WTC11 (cell line): ENCODE results near the gene KNOP1.

Source experiments
- AFF4 ChIP-seq: sonication (generic); formaldehyde crosslinking; IDR thresholded peaks from 2 replicates; pipeline ENCODE4 v1.8.1; 2023; ENCODE audit warnings: mild to moderate bottlenecking, missing genetic modification reagents, borderline replicate concordance
- CBFB ChIP-seq: sonication (generic); formaldehyde crosslinking; IDR thresholded peaks from 2 replicates; pipeline ENCODE4 v1.8.1; 2022; ENCODE audit warnings: mild to moderate bottlenecking, low read depth, missing genetic modification reagents
- CREB1 ChIP-seq: sonication (generic); formaldehyde crosslinking; IDR thresholded peaks from 2 replicates; pipeline ENCODE4 v1.8.0; 2023; ENCODE audit warnings: mild to moderate bottlenecking, missing genetic modification reagents
- CREM ChIP-seq: sonication (generic); formaldehyde crosslinking; IDR thresholded peaks from 2 replicates; pipeline ENCODE4 v1.8.1; 2022; ENCODE audit warnings: mild to moderate bottlenecking, missing genetic modification reagents, moderate library complexity
- JAZF1 ChIP-seq: fragments of 250-450 bp; sonication (Bioruptor Pico); IDR thresholded peaks from 2 replicates; pipeline ENCODE4 v1.9.0; 2021; ENCODE audit warnings: moderate library complexity, mild to moderate bottlenecking, inconsistent platforms
- MYBL2 ChIP-seq: sonication (generic); formaldehyde crosslinking; IDR thresholded peaks from 2 replicates; pipeline ENCODE4 v1.8.1; 2023; ENCODE audit warnings: mild to moderate bottlenecking, moderate library complexity, missing genetic modification reagents
- SP1 ChIP-seq: sonication (generic); formaldehyde crosslinking; conservative IDR thresholded peaks from 2 replicates; pipeline ENCODE4 v1.8.1; 2022; ENCODE audit warnings: missing genetic modification reagents
- TEAD1 ChIP-seq: sonication (generic); formaldehyde crosslinking; IDR thresholded peaks from 2 replicates; pipeline ENCODE4 v1.8.0; 2022; ENCODE audit warnings: mild to moderate bottlenecking, missing genetic modification reagents
- TEAD4 ChIP-seq: sonication (generic); formaldehyde crosslinking; IDR thresholded peaks from 2 replicates; pipeline ENCODE4 v1.8.0; 2022; ENCODE audit warnings: mild to moderate bottlenecking, missing genetic modification reagents
- ZNF121 ChIP-seq: sonication (generic); formaldehyde crosslinking; IDR thresholded peaks from 2 replicates; pipeline ENCODE4 v1.8.0; 2023; ENCODE audit warnings: missing genetic modification reagents
- TF ChIP-seq, protein P1 (sequence below): sonication (generic); formaldehyde crosslinking; IDR thresholded peaks from 2 replicates; pipeline ENCODE4 v1.8.1; 2022; ENCODE audit warnings: mild to moderate bottlenecking, missing genetic modification reagents, moderate library complexity, borderline replicate concordance
- TF ChIP-seq, protein P2 (sequence below): fragments of 200-600 bp; IDR thresholded peaks from 2 replicates; pipeline ENCODE4 v1.8.0; 2022; ENCODE audit warnings: antibody characterized with exemption
- TF ChIP-seq, protein P3 (sequence below): sonication (generic); formaldehyde crosslinking; IDR thresholded peaks from 2 replicates; pipeline ENCODE4 v1.8.0; 2022; ENCODE audit warnings: mild to moderate bottlenecking, missing genetic modification reagents

DNA sequence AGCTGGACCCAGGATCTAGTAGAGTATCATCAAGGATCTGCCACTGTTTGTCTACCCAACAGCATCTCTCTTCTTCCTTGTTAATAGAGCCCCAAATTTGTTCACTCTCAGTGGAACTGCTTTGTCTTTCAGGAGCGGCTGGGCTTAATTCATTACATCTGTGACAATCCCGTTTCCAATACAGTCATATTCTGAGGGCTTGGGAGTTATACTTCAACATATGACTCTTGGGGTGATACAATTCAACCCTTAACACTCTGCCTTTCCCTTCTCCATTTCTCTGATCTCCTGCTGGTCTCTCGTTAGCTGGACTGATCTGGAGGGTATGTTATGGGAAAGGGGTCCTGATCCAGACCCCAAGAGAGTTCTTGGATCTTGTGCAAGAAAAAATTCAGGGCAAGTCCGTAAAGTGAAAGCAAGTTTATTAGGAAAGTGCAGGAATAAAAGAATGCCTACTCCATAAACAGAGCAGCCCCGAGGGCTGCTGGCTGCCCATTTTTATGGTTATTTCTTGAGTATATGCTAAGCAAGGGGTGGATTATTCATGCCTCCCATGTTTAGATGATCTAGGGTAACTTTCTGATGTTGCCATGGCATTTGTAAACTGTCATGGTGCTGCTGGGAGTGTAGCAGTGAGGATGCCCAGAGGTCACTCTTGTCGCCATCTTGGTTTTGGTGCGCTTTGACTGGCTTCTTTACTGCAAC is 42.5 kb upstream of the KNOP1 start:
- TF ChIP-seq, protein P1, sequence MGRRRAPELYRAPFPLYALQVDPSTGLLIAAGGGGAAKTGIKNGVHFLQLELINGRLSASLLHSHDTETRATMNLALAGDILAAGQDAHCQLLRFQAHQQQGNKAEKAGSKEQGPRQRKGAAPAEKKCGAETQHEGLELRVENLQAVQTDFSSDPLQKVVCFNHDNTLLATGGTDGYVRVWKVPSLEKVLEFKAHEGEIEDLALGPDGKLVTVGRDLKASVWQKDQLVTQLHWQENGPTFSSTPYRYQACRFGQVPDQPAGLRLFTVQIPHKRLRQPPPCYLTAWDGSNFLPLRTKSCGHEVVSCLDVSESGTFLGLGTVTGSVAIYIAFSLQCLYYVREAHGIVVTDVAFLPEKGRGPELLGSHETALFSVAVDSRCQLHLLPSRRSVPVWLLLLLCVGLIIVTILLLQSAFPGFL: no peak
- TF ChIP-seq CREM (CRISPR knock-in tag) (no peak), ZNF121 (CRISPR knock-in tag) (no peak), CREB1 (CRISPR knock-in tag) (no peak), TEAD1 (CRISPR knock-in tag) (no peak), CBFB (CRISPR knock-in tag) (no peak), SP1 (CRISPR knock-in tag) (no peak), JAZF1 (no peak), AFF4 (CRISPR knock-in tag) (no peak), TEAD4 (CRISPR knock-in tag) (no peak), MYBL2 (CRISPR knock-in tag) (no peak)
- TF ChIP-seq, protein P2, sequence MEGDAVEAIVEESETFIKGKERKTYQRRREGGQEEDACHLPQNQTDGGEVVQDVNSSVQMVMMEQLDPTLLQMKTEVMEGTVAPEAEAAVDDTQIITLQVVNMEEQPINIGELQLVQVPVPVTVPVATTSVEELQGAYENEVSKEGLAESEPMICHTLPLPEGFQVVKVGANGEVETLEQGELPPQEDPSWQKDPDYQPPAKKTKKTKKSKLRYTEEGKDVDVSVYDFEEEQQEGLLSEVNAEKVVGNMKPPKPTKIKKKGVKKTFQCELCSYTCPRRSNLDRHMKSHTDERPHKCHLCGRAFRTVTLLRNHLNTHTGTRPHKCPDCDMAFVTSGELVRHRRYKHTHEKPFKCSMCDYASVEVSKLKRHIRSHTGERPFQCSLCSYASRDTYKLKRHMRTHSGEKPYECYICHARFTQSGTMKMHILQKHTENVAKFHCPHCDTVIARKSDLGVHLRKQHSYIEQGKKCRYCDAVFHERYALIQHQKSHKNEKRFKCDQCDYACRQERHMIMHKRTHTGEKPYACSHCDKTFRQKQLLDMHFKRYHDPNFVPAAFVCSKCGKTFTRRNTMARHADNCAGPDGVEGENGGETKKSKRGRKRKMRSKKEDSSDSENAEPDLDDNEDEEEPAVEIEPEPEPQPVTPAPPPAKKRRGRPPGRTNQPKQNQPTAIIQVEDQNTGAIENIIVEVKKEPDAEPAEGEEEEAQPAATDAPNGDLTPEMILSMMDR: no peak
- TF ChIP-seq, protein P3, sequence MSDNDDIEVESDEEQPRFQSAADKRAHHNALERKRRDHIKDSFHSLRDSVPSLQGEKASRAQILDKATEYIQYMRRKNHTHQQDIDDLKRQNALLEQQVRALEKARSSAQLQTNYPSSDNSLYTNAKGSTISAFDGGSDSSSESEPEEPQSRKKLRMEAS (CRISPR knock-in tag): no peak
